Jurkat, Clone E6-1 (cell line): Measurements from ENCODE around the gene ZNF3. TPM values are rescaled to one million over a fixed set of nuclear protein-coding genes. Genes with fewer than 3 reads are reported as not detected.
"Not testable (repeated sequence)": the region's sequence is repeated elsewhere in the genome, so short reads cannot be mapped to it uniquely, and the experiment has no call there.

Source experiments
- DNase-seq: peaks from one replicate; pipeline ENCODE4 v3.0.0-alpha.2; 2011; ENCODE audit warnings: low read depth, low spot score
- H3K4me3 ChIP-seq: 2 replicates; pipeline ENCODE4 v1.5.1; 2011; ENCODE audit warnings: mild to moderate bottlenecking, low read length, control low read depth, moderate library complexity
- polyA plus RNA-seq: library from polyadenylated mRNA; unstranded; fragments of >200 nt; gene quantifications from one replicate; pipeline ENCODE4 v1.2.1, GENCODE V29; 2012; ENCODE audit warnings: missing spikeins; ENCODE audit not compliant: insufficient read length, insufficient read depth

ZNF3 gene
- 27.7 TPM for polyA plus RNA-seq

DNA sequence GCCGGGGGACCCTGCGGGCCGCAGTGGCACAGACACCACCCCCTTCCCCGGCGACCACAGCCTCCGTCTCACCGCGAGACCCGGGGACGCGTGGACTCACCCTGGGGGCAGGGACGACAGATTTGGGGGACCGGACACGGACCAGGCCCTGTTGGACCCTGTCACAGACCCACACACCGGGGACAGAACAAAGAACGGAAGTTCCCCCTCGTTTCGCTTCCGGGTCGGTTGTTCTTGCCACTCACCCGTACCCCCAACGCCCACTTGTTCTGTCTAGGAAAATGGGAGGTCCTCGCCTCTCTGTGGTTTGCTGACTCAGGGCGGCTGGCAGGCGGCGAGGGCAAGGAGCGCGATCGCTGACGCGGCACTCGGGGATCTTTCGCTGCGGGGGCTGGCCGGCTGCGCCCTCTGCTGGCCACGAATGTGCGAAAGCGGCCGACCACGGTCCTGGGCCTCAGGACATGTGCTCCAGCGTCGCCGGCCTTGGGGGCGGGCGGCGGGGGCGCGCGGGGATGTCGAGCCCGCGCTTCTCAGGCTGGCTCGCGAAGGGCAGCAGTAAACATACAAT, at the start of gene ZNF3:
TSS of gene ZNF3 (minus strand) at position 189 of the 568 bp plus-strand sequence. CDS start 4,366 bp downstream, outside the sequence.
- peak; percentile 98 for DNase-seq

GRCh38 chr7:100130608-100131453, 49.3 kb upstream of the ZNF3 start:
- peak; percentile 44 for DNase-seq
- peak overlapping the region; percentile 27 for H3K4me3 ChIP-seq

More for the DNA sequence above, at the start of gene ZNF3:
- peak within 1 kb of the TSS; percentile 99 for H3K4me3 ChIP-seq

GRCh38 chr7:100130220-100130607, 48.7 kb upstream of the ZNF3 start:
- H3K4me3 ChIP-seq, DNase-seq: not testable (repeated sequence)

GRCh38 chr7:100128637-100128963, 47.1 kb upstream of the ZNF3 start:
- no peak for DNase-seq
- no peak overlapping the region for H3K4me3 ChIP-seq

DNA sequence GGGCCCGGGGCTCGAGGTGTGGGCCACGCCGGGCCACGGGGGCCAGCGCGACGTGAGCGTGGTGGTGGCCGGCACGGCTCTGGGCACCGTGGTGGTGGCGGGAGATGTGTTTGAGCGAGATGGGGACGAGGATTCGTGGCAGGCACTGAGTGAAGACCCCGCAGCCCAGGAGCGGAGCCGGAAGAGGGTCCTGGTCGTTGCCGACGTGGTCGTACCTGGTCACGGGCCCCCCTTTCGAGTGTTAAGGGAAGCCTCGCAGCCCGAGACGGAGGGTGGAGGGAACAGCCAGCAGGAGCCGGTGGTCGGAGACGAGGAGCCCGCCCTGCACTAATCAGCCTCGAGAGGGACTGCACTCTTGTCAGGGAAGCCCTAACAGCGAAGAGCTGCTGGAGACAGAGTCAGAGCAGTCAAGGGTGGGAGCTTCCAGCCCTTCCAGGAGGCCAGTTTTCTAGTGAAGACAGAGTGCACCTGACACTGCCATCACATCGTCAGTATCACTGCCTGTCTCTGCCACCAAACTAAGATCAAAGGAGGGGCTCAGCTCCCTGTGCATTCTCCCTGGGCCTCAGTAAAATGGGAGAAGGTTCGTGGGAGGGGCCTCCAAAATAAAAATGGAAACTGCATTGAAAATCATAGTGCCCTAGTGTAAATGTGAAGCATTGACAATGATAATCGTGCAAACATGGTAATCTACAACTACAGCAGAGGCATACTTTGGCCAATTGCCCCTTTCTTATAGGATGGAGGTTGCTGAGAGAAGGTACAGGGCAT, 46.5 kb upstream of the ZNF3 start:
- DNase-seq = no peak
- peak overlapping the region; percentile 92 for H3K4me3 ChIP-seq

DNA sequence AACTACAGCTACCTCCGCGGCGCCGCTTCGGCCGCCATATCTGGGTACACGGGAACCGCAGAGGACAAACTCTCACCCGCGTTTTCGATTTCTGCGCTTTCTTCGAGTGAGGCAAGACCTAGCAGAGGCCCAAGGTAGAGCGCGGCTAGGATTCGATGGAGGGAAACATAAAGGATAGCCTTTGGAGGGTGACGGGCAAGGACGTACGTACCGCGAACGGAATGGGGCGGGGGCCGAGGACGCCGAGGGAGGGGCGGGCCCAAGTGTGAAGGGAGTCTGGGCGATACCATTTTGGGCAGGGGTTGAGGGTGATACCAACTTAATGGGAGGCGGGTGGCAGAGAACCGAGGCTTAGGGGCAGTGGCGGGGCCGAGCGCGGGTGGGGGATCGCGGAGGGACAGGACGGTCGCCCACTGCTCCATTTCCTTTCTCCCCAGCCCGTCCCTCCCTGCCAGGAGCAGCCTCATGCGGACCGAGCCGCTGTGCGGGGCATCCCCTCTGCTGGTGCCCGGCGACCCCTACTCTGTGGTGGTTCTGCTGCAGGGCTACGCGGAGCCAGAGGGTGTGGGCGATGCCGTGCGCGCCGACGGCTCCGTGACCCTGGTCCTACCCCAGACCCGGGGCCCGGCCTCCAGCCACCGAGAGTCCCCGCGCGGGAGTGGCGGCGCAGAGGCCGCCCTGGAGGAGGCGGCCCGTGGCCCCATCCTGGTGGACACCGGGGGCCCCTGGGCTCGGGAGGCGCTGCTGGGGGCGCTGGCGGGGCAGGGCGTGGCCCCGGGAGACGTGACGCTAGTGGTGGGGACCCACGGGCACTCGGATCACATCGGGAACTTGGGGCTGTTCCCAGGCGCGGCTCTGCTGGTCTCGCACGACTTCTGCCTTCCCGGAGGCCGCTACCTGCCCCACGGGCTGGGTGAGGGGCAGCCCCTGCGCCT, 45.7 kb upstream of the ZNF3 start, which contains the start of gene MBLAC1:
TSS of gene MBLAC1 (plus strand) at position 37 of the 935 bp plus-strand sequence. CDS start at position 466, 429 bp downstream.
- peak; percentile 93 for DNase-seq
- peak within 1 kb of the TSS; percentile 92 for H3K4me3 ChIP-seq

GRCh38 chr7:100126239-100126930, 44.9 kb upstream of the ZNF3 start:
- H3K4me3 ChIP-seq = peak overlapping the region; percentile 92
- no peak for DNase-seq

GRCh38 chr7:100124301-100125230, 43.0 kb upstream of the ZNF3 start:
- DNase-seq = no peak
- no peak overlapping the region for H3K4me3 ChIP-seq

DNA sequence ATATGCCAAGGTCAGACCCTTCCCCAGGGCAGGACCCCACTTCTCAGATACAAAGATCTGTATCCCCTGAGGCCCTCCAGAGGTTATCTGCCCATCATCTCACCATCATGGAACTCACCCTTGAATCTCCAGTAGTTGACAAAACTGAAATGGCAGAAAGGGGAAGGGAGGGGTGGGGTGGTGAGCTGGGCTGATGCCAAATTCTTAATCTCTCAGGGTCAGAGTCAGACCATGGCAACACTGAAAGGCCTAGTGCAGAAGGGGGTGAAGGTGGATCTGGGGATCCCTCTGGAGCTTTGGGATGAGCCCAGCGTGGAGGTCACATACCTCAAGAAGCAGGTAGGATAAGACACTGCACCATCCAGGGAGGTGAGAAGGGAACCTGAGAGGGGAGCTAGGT, 41.0 kb upstream of the ZNF3 start:
- no peak for DNase-seq
- no peak overlapping the region for H3K4me3 ChIP-seq

- no peak for DNase-seq
- H3K4me3 ChIP-seq = no peak overlapping the region
Measured at GRCh38 chr7:100122067-100122466, 40.5 kb upstream of the ZNF3 start.

- no peak for DNase-seq
- peak overlapping the region; percentile 80 for H3K4me3 ChIP-seq
Measured at GRCh38 chr7:100120733-100121036, 39.2 kb upstream of the ZNF3 start.

DNA sequence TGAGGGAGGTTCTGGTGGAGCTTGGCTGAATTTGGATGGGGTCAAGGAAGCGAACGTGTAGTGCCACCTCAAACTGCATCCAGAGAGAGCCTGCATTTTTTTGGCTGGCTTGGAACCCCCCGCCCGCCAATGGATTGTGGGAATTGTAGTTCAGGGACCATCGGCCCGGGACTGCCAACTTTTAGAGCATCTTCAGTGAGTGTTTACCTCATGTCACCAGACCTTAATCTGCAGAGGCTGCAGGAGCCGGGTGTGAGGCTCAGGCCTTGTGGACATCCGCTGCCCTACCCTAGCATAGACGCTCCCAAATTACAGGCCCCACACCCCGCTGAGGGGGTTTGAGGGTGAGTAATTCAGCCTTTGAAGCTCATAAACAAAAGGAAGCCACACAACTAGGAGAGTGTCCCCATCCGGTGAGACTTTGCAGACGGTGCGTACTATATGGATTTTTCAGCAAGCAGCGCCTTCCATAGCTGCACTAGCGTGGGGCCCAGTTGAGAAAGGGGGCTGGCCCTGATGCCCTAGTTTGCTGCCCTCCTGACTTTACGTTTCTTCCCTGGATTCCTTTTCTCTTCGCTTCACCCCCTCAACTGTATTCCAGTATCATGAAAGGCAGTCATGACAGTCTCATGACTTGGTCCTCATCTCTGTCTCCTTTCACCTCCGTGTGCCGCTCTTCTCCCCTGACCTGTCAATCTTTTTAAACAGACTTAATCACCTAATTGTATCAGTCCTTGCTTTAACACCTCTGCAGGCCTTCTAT, 38.6 kb upstream of the ZNF3 start:
- peak overlapping the region; percentile 80 for H3K4me3 ChIP-seq
- peak; percentile 58 for DNase-seq

DNA sequence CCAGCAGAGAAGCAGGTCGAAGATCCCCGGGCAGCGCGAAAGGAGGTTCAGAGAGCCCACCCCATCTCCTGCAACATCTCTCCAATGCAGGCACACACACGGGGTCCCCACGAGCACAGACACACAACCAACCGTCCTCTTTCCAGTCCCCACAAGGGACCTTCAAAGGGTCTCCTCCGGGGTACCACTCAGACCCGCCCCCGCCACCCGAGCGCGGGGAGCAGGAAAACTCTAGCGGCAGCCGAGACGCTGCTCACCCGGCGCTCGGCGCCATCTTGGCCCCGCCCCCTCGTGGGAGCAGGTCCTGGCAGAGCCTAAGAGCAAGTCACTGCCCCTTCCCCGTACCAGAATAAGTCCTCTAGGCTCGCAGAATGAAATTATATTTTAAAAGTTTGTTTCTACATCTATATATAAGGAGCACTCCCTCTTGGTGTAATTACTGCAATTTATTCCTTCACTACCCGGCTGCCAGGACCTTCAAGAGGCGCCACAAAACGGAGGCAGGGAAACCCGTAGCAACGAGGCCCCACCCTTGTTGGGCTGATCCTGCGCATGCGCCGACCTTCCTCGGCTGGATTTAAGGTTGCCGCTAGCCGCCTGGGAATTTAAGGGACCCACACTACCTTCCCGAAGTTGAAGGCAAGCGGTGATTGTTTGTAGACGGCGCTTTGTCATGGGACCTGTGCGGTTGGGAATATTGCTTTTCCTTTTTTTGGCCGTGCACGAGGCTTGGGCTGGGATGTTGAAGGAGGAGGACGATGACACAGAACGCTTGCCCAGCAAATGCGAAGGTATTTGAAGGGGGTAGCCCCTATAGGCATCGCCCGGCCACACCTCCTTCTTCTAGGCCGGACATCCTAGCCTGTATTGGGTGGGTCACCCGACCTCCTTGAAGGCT, 37.8 kb upstream of the ZNF3 start, which contains the start of the genes CNPY4 and TAF6:
TSS of gene CNPY4 (plus strand) at position 563 of the 898 bp plus-strand sequence. CDS start at position 674, 111 bp downstream.
TSS of gene TAF6 (minus strand) at position 287 of the 898 bp plus-strand sequence. CDS start 5,149 bp downstream, outside the sequence.
- peak within 1 kb of the TSS; percentile 80 for H3K4me3 ChIP-seq
- peak; percentile 96 for DNase-seq

DNA sequence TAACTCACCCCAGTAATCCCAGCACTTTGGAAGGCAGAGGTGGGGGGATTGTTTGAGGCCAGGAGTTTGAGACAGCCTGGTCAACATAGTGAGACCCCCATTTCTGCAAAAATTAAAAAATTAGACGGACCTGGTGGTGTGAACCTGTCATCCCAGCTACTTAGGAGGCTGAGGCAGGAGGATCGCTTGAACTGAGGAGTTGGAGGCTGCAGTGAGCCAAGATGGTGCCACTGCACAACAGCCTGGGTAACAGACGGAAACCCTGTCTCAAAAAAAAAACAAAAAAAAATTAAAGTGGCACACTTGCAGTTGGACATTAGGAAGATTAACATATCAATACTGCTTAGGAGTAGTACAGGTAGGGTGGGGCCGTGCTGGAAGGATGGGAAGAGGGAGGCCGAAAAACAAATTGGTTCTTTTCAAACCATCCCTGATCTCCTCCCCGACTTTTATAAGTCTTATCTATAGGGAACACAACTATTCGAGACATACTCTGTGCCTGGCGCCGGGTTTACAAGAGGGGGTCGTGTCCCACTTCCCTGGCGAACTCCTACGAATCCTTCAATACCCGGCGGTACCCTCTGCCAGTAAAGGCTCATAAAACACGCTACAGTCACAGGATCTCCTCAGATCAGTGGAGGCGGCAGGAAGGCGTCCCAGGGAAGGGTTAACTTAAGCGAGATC, 37.0 kb upstream of the ZNF3 start:
- H3K4me3 ChIP-seq = peak overlapping the region; percentile 80
- DNase-seq = no peak

DNA sequence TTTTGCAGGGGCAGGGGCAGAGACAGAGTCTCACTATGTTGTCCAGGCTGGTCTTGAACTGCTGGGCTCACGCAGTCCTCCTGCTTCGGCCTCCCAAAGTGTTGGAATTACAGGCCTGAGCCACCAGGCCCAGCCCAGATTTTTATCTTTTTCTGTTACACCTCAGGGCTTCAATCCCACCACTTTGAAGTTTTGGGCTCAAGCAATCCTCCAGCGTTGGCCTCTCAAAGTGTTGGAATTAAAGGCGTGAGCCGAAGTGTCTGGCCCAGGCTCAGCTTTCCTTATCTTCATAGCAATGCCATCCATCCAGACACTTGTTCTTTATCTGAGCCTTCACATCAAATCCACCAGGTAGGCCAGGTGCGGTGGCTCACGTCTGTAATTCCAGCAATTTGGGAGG, 33.5 kb upstream of the ZNF3 start:
- no peak for DNase-seq
- H3K4me3 ChIP-seq = no peak overlapping the region
